GM10248 (cell line): ENCODE data around the gene CCDC138.

Source experiments
- CTCF ChIA-PET: fragments of 300-600 bp; sonication (Branson Sonifier 250); formaldehyde crosslinking; extraction: SDS; loops from one replicate; lab custom pipeline; 2021; ENCODE audit warnings: antibody characterized with exemption; lab: Yijun Ruan, JAX
- POLR2A ChIA-PET: fragments of 350-650 bp; sonication (Branson Sonifier 250); formaldehyde crosslinking; extraction: SDS; loops from one replicate; lab custom pipeline; 2020; ENCODE audit warnings: antibody characterized with exemption; lab: Yijun Ruan, JAX
- DNase-seq: peaks from one replicate; pipeline ENCODE4 v3.0.0; 2012; ENCODE audit errors: extremely low spot score
- TF ChIP-seq, protein P1 (sequence below): IDR thresholded peaks from 2 replicates; pipeline ENCODE4 v1.5.1; 2012; ENCODE audit warnings: mild to moderate bottlenecking, low read depth; ENCODE audit errors: extremely low read depth, missing control alignments, control extremely low read depth

CCDC138 gene

DNA sequence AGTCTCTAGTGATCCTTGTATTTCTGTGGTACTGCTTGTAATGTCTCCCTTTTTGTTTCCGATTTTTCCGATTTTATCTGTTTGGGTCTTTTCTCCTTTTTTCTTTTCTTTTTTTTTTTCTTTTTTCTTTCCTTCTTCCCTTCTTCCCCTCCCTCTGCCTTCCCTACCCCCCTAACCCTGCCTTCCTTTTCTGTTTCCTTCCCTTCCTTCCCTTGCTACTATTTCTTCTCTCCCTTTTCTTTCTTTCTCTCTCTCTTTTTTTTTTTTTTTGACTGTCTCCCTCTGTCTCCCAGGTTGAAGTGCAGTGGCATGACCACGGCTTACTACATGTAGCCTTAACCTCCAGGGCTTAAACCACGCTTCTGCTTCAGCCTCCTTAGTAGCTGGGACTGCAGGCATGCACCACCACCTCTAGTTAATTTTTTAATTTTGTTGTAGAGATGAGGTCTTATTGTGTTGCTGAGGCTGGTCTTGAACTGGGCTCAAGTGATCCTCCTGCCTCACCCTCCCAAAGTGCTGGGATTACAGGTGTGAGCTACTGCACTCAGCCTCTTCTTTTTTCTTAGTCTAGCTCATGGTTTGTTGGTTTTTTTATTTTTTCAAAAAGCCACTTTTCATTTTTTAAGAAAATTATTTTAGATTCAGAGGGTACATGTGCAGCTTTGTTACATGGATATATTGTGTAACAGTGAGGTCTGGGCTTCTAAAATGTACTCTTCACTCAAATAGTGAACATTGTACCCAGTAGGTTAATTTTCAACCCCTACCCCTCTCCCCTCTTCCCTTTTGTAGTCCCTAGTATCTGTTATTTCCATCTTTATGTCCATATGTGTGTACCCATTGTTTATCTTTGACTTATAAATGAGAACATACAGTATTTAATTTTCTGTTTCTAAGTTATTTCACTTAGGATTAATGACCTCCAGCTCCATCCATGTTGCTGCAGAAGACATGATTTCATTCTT lies 24.7 kb downstream of the CCDC138 start:
- ChIA-PET POLR2A (no interaction called here), CTCF (no interaction called here)
- TF ChIP-seq, protein P1, sequence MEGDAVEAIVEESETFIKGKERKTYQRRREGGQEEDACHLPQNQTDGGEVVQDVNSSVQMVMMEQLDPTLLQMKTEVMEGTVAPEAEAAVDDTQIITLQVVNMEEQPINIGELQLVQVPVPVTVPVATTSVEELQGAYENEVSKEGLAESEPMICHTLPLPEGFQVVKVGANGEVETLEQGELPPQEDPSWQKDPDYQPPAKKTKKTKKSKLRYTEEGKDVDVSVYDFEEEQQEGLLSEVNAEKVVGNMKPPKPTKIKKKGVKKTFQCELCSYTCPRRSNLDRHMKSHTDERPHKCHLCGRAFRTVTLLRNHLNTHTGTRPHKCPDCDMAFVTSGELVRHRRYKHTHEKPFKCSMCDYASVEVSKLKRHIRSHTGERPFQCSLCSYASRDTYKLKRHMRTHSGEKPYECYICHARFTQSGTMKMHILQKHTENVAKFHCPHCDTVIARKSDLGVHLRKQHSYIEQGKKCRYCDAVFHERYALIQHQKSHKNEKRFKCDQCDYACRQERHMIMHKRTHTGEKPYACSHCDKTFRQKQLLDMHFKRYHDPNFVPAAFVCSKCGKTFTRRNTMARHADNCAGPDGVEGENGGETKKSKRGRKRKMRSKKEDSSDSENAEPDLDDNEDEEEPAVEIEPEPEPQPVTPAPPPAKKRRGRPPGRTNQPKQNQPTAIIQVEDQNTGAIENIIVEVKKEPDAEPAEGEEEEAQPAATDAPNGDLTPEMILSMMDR: no peak
- no peak for DNase-seq

DNA sequence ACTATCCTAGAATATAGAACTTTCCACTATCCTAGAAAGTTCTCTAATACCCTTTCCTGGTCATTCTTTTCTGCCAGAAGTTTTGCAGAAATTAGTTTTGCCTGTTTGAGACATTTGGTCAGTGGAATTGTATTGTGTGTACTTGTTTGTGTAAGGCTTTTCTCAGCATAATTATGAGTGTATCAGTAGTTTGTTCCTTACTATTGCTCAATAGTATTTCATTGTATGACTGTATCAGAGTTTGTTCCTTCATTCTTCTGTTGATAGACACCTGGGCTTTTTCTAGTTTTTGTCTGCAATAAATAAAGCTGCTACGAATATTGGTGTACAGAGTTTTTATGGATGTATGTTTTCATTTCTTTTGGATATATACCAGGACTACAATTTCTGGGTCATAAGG lies 27.2 kb downstream of the CCDC138 start:
- DNase-seq: no peak
- ChIA-PET CTCF (no interaction called here), POLR2A (no interaction called here)
- TF ChIP-seq, protein P1: no peak

DNA sequence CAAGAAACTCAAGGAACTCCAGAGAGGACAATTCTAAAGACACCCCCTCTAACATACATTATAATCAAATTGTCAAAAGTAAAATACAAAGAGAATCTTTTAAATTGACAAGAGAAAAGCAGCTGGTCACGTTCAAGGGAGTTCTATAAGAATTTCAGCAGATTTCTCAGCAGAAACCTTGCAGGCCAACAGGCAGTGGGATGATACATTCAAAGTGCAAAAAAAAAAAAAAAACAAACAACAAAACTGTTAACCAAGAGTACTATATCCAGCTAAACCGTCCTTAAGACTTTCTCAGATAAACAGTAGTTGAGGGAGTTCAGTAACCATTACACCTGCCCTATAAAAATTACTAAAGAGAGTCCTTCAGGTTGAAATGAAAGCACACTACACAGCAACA lies 33.9 kb downstream of the CCDC138 start:
- CTCF ChIA-PET: interaction anchor here (1.8 kb wide), 1 partner anchor 13 kb away, joined by 3 read pairs; no protein-coding TSS in a partner anchor
- POLR2A ChIA-PET: interaction anchor here (0.6 kb wide), 1 partner anchor 30 kb away, joined by 4 read pairs; no protein-coding TSS in a partner anchor
- TF ChIP-seq, protein P1: no peak
- no peak for DNase-seq

DNA sequence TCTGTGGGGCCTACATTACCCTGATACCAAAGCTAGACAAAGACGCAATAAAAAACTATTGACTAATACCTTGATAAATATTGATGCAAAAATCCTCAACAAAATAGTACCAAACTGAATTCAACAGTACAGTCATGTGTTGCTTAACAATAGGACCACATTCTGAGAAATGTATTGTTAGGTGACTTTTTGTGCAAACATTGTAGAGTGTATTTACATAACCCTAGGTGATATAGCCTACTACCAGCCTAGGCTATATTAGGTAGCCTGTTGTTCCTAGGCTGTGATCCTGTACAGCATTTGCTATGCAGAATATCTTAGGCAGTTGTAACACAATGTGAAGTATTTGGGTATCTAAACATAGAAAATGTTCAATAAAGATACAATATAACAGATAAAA lies 36.7 kb downstream of the CCDC138 start:
- ChIA-PET CTCF (no interaction called here), POLR2A (no interaction called here)
- TF ChIP-seq, protein P1: no peak
- no peak for DNase-seq

DNA sequence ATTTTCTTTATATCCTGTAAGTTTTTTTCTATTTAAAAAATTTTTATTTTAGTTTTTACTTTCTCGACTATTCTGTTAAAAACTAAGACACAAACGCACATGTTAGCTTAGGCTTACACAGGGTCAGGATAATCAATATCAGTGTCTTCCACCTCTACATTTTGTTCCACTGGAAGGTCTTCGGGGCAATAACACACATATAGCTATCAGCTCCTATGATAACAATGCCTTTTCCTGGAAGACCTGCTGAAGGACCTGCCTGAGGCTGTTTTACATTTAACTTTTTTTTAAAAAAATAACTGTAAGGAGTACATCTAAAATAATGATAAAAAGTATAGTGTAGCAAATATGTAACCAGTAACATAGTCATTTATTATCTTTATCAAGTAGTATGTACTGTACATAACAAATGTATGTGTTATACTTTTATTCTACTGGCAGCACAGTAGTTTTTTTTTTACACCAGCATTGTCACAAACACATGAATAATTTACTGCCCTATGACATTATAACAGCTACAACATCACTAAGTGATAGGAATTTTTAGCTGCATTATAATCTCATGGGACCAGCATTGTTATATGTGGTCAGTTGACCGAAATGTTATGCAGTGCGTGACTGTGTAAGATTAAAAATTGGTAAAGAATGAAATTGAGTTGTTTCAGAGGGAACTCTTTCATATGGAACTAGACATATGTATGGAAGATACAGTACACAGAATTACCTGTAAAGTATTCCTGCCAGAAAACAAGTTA lies 37.9 kb downstream of the CCDC138 start:
- ChIA-PET CTCF (interaction anchor here (1.0 kb wide), 1 partner anchor 188 kb away, joined by 3 read pairs; no protein-coding TSS in a partner anchor), POLR2A (no interaction called here)
- TF ChIP-seq, protein P1: no peak
- no peak for DNase-seq

DNA sequence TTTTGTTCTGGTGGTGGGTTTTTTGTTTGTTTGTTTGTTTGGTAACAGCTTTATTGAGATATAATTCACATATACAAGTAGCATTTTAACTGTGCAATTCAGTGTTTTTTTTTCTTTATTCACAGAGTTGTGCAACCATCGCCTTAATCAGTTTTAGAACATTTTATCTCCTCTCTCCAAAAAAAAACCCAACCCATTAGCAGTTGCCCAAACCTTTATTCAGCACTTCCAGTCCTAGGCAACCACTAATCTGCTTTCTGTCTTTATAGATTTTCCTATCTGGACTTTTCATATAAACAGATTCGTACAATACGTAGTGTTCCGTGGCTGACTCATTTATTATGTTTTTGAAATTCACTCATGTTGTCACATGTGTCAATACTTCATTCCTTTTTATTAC lies 38.7 kb downstream of the CCDC138 start:
- ChIA-PET CTCF (no interaction called here), POLR2A (no interaction called here)
- TF ChIP-seq, protein P1: no peak
- DNase-seq: no peak
